HG03025 (cell line): Measurements from ENCODE around the gene GLB1L2.

Source experiments
- ATAC-seq: cut with Tn5 transposase; IDR thresholded peaks from one replicate; pipeline ENCODE4 v1.9.1; 2021; ENCODE audit warnings: mild to moderate bottlenecking, moderate library complexity; ENCODE audit not compliant: unreplicated experiment, low FRiP score

Gene GLB1L2

DNA sequence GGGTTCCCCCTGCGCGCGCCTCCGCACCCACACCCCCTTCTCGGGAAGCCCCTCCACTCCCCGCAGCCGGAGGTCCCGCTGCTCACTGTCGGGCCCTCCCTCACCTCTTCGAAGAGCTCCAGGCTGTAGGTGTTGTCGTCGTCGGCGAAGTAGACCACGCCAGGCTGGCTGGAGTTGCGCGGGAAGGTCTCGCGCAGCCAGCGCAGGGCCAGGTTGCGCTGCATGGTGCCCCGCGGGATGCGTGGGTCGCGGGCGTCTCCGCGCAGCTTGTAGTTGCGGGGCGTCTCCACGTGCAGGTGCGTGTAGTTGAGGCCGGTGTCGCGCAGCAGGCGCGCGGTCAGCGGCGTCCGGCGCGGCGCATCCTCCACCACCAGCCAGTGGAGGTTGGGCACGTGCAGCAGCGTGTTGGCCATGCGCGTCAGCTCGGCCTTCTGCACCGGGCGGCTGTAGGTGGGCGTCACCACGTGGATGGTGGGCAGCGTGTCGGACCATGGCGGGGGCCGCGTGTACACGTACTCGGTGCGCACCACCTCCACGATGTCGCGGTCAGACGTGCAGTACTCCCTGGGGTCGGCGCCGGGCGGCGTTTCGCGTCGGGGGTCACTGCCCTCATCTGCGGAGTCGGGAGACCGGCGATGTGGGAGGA lies 51.9 kb downstream of the GLB1L2 start:
- ATAC-seq: no peak

DNA sequence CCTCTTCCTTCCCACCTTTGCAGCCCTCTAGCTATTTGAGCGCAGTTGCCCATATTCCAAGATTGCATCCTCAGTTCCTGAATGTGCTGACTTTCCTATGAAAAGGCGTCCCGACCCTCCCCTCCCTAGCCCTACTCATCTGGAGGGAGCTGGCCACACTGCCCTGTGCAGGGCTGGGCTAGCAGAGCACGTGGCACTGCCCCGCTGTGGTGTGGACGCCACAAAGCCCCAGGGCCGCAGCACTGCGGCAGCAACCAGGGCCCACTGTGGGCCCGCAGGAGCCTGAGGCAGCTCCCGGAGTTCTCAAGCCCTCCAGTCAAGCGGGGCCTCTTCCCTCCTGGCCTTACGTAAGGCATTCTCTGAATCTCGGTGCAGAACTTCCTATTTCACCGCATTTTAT lies 52.6 kb downstream of the GLB1L2 start:
- no peak for ATAC-seq

DNA sequence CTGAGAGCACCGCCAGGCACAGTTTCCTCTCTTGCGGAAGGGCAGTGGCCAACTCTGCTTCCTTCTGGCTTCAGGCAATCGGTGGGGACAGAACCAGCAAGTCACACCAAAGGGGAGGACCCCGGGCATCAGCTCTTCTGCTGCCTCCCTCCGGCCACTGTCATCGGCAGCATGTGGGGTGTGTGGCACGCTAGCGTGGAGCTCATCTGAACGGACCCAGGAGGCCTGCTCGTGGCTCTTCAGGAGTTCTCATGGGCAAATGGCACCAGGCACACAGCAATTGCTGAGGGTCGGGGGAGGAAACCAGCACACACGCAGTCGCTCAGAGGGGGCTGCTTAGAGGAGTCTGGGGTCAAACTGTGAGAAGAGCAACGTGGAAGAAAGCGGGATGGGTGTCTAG lies 53.4 kb downstream of the GLB1L2 start:
- ATAC-seq: no peak

DNA sequence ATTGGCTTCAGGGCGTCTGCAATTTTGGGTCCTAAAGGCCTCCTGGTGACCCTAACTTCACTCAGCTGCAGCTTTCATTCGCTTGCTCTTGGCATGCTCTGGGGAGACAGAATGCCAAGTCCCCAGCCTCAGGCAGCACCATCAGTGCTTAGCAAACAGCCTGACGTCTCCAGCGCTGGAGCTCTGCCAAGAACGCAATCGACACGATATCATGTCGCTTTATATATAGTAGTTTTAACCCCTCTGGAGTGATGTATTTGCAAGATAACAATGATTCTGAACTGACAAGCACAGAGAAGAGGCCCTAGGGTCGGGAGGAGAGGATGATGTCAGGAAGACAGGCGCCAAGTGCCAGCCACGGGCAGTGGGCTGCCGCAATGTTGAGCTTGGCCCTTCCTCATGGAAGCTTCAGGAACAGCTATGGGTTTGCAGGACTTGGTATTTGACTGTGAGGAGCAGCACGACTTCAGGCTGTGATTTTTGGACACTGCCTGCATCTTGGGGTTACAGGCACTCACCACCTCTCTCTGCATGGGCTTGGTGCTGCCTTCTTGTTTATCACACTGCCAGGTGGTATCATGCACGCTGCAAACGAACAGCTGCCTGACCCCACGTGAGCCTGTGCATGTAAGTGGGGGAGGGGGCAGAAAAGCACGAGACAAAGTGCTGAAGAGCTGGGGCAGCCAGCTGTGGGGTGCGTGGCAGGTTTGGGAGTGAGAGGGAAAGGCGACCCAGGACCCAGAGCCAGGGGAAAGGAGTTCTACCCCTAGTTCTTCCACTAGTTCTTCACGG lies 54.2 kb downstream of the GLB1L2 start:
- ATAC-seq: no peak

DNA sequence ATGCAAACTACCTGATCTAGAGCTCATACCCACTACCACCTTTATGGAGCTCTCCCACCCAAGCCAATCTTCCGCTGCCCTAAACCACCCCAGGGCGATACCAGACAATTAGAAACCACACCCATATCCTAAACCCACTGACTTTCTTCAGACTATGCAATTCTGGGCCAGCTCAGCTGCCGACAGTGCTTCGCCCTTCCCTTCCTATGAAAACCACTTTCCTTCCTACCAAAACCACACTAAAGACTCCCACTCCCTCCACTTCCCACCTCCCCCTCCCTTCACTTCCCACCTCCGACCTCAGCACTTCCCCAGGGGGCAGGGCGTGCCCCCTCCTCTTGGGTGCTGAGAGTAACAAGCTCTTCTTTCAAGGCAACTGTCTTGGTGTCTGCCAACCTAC lies 55.2 kb downstream of the GLB1L2 start:
- ATAC-seq: no peak

DNA sequence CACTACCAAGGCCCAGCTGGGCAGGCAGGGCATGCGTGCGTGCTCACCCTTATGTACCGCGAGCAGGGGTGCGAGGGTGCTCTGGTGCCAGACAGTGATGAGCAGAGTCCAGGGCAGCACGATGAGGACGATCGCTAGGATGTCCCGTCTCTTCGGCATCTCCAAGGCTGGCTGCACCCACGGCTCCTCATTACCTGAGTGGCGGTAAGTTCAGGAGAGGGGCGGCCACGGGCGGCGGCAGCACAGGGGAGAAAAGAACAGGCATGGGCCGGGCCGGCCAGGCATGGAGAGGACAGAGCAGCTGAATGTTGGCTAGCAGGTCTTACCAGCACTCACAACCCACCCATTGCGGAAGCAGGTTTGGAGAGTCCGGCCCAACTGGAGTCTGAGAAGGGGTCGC lies 55.7 kb downstream of the GLB1L2 start:
- ATAC-seq: no peak

DNA sequence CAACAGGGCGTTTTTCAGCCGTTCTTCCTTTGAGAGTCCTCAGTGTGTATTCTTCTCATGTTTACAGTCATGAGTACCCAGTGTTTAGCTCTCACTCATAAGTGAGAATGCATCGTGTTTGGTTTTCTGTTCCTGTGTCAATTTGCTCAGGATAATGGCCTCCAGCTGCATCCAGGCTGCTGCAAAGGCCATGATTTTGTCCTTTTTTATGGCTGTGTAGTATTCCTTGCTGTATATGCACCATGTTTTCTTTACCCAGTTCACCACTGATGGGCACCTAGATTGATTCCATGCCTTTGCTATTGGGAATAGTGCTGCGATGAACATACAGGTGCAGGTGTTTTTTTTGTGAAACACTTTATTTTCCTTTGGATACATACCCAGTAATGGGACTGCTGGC lies 56.8 kb downstream of the GLB1L2 start:
- no peak for ATAC-seq

DNA sequence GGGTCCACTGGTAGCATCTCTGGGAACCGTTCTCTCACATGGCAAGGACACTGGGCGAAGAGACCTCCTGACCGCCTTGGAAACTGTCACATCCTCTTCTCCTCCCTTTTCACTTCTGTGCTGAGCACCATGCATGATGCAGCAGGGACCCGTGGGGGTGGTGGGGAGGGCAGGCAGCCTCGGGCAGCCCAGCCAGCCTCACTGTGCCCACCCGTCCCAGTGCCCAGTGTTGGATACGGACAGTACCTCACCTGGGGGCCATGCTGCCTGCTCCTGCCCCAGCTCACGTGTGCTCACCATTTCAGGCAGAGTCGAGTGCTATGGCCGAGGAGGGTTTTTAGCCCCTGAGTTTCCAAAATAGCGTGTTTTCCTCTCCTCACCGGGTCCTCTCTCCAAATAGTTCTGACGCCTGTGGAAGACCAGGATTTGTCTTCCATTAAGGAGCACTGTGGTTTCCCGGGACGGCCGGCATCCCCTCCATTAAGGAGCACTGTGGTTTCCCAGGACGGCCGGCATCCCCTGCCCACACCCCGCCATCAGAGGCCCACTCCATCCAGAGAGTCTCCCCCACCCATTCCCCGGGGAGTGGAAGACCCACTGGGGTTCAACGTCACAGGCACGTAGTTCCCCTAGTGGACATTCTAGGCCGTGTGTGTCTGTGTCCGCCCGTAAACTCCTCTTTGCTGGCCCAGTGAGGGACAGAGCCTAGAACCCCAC lies 57.8 kb downstream of the GLB1L2 start:
- no peak for ATAC-seq

DNA sequence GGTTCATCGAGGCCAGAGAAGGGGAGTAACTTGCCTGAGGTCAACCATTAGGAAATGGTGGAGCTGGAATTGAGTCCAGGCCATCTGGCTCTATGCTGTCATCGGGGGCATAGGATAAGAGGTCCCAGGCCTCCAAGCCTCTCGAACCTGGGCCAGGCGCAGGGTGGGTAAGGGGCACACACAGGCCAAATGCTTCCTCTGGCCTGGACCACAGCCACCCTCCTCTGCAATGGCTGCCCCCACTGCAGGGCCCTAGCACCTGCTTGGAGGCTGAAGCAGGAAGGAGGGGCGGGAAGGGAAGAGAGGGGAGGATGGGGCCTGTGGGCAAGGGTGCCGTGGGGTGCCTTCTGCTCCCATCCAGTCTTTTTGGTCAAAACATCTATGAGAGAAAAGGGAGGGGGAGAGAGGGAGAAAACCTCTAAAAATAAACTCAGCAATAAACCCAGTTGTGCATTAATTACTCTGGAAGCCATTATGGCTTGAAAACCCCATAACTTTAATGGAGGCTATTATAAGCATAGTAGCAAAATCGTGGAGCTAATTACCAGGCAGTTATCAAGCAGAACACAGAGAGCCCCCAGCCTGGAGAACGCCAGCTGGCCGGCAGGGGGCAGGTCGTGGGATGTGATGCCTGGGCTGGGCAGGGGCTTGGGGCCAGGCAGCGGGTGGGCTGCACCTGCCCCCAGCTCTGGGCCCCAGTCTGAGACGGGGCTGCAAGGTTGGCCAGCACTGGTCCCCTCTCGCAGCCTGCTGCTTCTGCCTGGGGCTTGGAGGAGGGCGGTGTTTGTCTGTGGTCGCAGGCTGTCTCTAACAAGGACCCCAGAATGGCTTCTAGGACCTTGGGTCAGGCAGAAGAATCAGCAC lies 59.1 kb downstream of the GLB1L2 start:
- no peak for ATAC-seq

DNA sequence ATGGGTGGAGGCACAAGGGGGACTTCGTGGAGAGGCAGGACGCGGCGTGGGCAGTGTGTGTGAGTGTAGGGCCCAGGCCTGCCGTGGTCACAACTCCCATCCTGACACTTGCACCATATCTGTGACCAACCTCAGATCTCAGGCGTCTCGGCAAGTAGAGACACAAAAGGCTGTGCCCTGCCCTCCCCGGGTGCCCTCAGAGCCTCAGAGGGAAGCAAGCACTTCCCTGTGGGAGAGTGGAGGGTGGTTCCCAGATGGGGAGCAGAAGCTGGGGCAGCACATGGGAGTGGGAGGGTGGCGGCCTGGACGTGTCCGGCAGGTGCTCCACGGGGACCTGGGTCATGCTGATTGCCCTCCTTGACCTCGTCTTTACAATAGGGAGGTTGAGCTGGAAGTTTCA lies 59.9 kb downstream of the GLB1L2 start:
- ATAC-seq: no peak

DNA sequence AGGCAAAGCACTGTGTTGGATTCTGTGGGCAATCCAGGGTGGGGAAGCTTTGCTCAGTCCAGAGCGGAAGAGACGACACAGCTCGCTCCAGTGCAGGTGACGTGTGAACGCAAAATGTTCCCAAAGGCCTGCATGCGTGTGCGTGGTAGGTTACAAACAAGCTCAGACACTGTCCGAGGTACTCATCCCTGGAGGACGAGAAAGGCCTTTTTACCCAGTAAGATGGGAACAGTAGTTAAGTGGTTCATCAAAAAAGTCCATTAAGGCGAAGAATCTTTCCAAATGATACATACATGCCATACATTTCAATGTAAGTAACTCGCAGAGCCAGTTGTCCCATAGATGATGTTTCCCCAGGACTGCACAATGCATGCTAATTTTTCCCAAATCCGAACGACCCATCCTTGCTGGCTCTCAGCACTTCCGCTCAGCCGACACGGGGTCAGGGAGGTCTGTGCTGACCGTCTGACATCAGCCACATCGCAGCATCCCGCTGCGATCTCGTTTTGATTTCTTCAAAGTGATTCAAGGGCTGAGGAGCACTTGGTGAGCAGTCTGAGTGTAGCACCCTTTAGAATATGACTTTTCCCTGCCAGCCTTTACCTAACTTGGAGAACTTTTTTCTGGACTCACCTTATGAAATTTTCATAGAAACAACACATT lies 61.3 kb downstream of the GLB1L2 start:
- ATAC-seq: no peak

DNA sequence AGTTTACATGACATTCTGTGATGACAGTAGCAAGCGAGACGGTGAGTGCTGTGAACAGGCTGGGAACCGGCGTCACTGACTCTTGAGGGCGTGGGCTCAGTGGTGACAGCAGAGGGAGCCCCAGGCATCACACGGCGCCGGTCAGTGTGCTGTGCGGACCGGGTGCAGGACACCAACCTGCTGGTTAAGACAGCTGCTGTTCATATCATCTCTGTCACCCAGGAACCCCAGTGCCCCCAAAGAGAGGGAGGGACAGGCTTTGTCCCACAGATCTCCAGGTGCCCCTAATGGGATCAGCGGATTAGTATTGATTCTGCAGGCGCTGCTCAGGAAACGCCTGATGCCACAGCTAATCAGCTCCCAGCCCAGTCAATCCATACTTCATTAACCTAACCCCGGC lies 61.9 kb downstream of the GLB1L2 start:
- ATAC-seq: no peak

DNA sequence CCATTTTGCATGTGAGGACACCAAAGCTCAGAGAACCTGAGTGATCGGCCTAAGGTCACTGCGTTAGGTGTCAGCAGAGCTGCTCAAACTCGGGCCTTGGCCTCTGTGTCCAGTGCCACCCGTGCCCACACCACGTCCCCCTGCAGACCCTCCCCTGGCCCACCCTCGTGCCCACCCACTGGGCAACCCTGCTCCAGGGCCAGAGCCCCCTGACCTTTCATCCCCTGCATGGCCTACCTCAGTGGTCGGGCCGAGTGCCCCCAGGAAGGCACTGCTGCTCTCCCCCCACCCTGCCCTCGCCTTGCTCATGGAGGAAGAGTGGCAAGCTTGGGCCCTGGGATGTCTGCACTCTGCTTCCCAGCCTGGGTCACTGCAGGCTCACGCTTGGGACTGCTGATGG lies 62.5 kb downstream of the GLB1L2 start:
- no peak for ATAC-seq

DNA sequence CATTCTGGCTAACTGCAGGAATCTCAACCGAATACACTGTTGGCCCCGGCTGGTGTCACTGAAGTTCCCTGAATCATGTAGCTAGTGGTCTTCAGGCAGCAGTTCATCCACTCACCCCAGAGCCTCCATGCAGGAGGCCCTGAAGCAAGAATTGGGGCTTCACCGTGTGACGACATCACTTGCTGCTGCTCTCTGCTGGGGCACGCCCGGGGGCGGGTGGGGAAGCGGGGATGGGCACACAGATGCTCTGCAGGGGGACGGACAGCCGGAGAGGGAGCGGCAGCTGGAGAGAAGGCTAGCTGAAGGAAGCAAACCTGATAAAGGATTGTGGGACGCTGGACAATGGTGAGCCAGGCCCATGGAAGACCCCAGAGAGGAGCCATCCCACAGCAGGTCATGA lies 63.2 kb downstream of the GLB1L2 start:
- ATAC-seq: no peak

DNA sequence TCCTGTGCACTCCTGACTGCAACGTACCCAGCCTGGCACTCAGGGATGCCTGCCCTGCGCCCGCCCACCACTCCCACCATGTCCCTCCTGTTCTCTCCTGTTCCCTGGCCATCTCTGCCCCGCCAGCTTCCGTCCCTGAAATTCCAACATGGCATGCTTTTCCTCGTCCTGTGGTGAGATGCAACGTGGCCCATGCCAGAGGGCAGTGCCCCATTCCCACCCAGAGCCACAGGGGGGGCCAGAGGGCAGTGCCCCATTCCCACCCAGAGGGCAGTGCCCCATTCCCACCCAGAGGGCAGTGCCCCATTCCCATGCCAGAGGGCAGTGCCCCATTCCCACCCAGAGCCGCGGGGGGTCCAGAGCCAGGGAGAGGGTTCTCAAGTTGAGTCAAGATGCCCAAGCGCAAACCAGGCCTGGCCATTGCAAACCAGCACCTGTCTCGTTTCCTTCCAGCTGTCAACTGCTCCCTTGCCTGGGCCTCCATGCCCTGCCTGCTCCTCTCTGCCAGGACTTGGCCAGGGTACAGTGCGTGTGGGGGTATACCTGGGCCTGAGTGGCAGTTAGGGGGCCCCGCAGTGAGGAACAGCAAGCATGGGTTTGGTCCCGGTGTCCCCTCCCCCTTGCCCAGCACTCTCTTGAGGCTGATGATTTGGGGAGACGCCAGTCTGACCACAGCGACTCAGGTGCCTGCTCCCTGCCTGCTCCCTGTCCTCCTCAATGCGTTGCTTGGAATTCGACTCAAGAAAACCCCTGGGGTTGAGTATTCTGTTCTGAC lies 65.7 kb downstream of the GLB1L2 start:
- no peak for ATAC-seq

DNA sequence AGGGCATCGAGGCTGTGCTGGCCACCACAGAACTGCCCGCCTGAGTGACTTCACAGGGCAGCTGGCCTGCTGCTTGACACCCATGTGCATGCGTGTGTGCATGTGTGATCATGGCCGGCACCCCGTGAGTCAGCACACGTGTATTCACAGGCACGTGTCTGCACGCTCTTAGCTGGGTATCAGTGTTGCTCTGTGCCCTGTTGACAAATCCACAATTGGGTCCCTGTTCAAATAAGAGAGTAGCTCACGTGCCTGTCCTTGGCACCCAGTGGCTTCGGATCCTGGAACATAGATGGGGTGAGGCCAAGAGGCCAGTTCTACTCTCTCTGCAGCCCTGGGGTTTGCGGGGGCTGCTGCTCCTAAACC lies 66.3 kb downstream of the GLB1L2 start:
- ATAC-seq: no peak

DNA sequence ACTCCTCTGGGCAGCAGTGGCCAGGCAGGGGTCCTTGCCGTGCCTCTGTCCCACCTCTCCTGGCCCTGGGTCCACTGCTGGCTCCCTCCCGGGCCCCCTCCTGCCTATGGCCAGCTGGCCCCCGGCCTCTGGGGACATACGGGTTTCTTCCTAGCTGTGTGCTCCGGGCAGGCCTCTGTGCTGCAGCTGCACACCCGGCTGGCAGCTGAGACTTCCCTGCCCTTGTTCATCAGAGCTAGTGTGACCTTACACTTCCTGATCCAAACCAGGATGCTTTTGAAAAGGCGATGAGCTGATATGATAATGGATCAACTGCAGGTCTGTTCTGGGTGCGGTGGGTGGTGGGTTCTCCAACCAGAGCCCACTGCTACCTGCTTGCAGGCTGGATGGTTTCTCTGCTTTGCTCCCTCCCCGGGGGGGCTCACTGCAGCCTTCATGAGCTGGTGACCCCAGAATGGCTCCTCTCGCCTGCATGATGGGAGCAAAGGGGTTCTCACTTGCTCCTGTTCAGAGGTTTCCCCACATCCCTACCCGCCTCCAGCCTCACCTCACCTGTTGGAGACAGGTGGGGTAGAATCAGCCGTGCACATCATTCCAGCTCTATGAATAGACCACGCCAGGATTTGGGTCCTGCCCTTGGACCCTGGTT lies 67.0 kb downstream of the GLB1L2 start:
- ATAC-seq: no peak

DNA sequence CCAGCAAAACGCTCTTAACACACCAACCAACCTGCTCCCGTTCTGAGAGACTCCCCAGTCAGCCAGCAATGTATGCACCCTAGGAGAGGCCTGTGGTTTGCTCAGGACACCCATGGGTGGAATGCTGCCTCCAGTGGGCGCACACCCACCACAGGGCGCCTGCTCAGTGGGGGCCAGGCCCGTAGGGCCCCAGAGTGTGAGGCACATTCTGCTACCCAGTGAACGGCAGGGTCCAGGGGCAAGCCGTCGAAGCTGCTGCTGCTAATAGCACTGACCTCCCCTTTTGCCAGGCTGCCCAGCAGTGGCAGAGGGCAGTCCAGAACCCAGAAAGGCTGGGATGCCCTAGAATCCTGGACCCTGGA lies 67.5 kb downstream of the GLB1L2 start:
- no peak for ATAC-seq

DNA sequence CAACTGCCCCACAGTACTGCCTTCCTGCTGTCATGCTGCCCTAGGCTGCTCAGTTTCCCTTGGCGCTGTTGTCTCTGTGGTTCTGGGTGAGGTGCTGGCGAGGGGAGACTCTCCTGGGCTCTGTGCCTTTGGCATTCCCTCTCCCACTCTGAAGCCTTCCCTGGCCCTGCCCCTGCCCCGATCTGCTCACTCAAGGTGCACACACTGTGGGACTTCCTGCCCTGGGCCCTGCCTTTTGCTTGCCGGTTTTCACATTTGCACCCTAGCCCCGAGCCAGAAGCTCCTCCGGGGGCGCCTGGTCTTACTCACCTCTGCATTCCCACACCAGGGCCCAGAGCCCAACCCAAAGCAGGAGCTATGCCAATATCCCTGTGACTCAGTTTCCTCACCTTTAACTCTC lies 68.2 kb downstream of the GLB1L2 start:
- no peak for ATAC-seq
